Loucy (cell line): ENCODE results near the gene PRRX2.

ENCODE experiments used
- H2AFZ ChIP-seq: fragments of 200-600 bp; sonication (generic); 2 replicates; pipeline ENCODE4 v1.6.0; 2016; ENCODE audit warnings: antibody characterized with exemption, mild to moderate bottlenecking, low read length, moderate library complexity
- H3F3A ChIP-seq: fragments of 200-600 bp; 2 replicates; pipeline ENCODE4 v1.6.0; 2016; ENCODE audit warnings: antibody characterized with exemption, low read depth, mild to moderate bottlenecking
- H3K27me3 ChIP-seq: fragments of 200-600 bp; sonication (generic); 2 replicates; pipeline ENCODE4 v1.6.1; 2014; ENCODE audit warnings: low read length, mild to moderate bottlenecking; ENCODE audit not compliant: insufficient read depth, poor library complexity, severe bottlenecking
- H3K36me3 ChIP-seq: fragments of 200-600 bp; sonication (generic); 2 replicates; pipeline ENCODE4 v1.6.1; 2016; ENCODE audit warnings: low read length; ENCODE audit not compliant: insufficient read depth
- H3K4me1 ChIP-seq: fragments of 200-600 bp; sonication (generic); 2 replicates; pipeline ENCODE4 v1.5.1; 2014; ENCODE audit warnings: low read length, mild to moderate bottlenecking; ENCODE audit not compliant: insufficient read depth, poor library complexity, severe bottlenecking
- H3K4me2 ChIP-seq: fragments of 200-600 bp; sonication (generic); 2 replicates; pipeline ENCODE4 v1.6.0; 2014; ENCODE audit warnings: antibody characterized with exemption, low read length, low read depth, mild to moderate bottlenecking; ENCODE audit not compliant: poor library complexity, severe bottlenecking
- H3K4me3 ChIP-seq: fragments of 200-600 bp; sonication (generic); 2 replicates; pipeline ENCODE4 v1.5.1; 2014; ENCODE audit warnings: low read length, mild to moderate bottlenecking, mixed read lengths; ENCODE audit not compliant: poor library complexity, severe bottlenecking
- H3K79me2 ChIP-seq: fragments of 200-600 bp; sonication (generic); 2 replicates; pipeline ENCODE4 v1.6.1; 2014; ENCODE audit warnings: low read length; ENCODE audit not compliant: insufficient read depth
- H3K9ac ChIP-seq: fragments of 200-600 bp; sonication (generic); 2 replicates; pipeline ENCODE4 v1.6.0; 2014; ENCODE audit warnings: mild to moderate bottlenecking, low read depth, low read length, moderate library complexity; ENCODE audit not compliant: poor library complexity, severe bottlenecking
- H3K9me2 ChIP-seq: fragments of 200-600 bp; sonication (generic); replicated peaks from 2 replicates; pipeline ENCODE4 v1.6.1; 2016; ENCODE audit warnings: low read depth, low read length, mixed read lengths
- H3K9me3 ChIP-seq: fragments of 200-600 bp; sonication (generic); 2 replicates; pipeline ENCODE4 v1.6.1; 2014; ENCODE audit warnings: mild to moderate bottlenecking, antibody characterized with exemption, low read length, low read depth; ENCODE audit not compliant: insufficient read depth
- H4K20me1 ChIP-seq: fragments of 200-600 bp; sonication (generic); 2 replicates; pipeline ENCODE4 v1.6.0; 2014; ENCODE audit warnings: antibody characterized with exemption, low read length, mild to moderate bottlenecking; ENCODE audit not compliant: insufficient read depth, poor library complexity, severe bottlenecking
- CTCF ChIP-seq: fragments of 200-600 bp; sonication (generic); conservative IDR thresholded peaks from 2 replicates; pipeline ENCODE4 v1.5.1; 2014; ENCODE audit warnings: mild to moderate bottlenecking, antibody characterized with exemption, low read length
- EZH2phosphoT487 ChIP-seq: fragments of 200-600 bp; IDR thresholded peaks from 2 replicates; pipeline ENCODE4 v1.6.1; 2018; ENCODE audit warnings: antibody characterized with exemption, mild to moderate bottlenecking, moderate library complexity, borderline replicate concordance

Gene PRRX2

DNA sequence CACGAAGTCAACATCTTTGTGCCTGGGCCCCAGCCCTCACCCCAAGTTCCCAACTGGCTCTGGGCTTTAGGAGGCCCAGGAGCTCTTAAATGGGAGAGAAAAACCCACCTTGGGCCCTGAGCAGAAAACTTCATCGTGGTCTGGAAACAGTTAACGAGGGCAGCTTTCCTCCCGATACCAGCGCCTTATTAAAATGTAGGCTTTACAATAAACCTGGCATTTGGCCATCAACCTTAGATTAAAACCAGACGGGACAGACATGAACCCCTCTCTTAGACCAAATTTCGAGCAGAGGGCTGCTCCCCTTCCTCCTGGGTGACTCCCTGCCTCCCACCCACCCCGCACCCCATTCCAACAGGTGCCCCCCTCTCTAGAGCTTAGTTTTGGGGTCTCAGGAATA, 39.4 kb downstream of the PRRX2 start:
- H3K9me2 ChIP-seq, result no peaks in the 10 kb centered on the region
- no peaks in the 10 kb centered on the region for H3K9me3 ChIP-seq
- H3K4me2 ChIP-seq, result no peak overlapping the region
- H3K4me3 ChIP-seq, result no peak overlapping the region
- H3K4me1 ChIP-seq, result no peaks in the 10 kb centered on the region
- H3K36me3 ChIP-seq, result no peaks in the 10 kb centered on the region
- no peaks in the 10 kb centered on the region for H3K27me3 ChIP-seq
- no peaks in the 10 kb centered on the region for H4K20me1 ChIP-seq
- no peaks in the 10 kb centered on the region for H3F3A ChIP-seq
- no peak overlapping the region for H3K9ac ChIP-seq
- H3K79me2 ChIP-seq, result no peaks in the 10 kb centered on the region
- H2AFZ ChIP-seq, result no peak overlapping the region
- no peak for TF ChIP-seq CTCF
- TF ChIP-seq EZH2phosphoT487, result no peak

GRCh38 chr9:129708793-129709192, 43.3 kb downstream of the PRRX2 start:
- no peaks in the 10 kb centered on the region for H3K79me2 ChIP-seq
- no peak overlapping the region for H3K9ac ChIP-seq
- no peaks in the 10 kb centered on the region for H3F3A ChIP-seq
- H3K9me2 ChIP-seq, result no peaks in the 10 kb centered on the region
- no peak overlapping the region for H3K4me3 ChIP-seq
- no peaks in the 10 kb centered on the region for H3K9me3 ChIP-seq
- TF ChIP-seq CTCF, result no peak
- no peak for TF ChIP-seq EZH2phosphoT487
- H3K36me3 ChIP-seq, result no peaks in the 10 kb centered on the region
- H4K20me1 ChIP-seq, result no peaks in the 10 kb centered on the region
- no peaks in the 10 kb centered on the region for H3K27me3 ChIP-seq
- no peak overlapping the region for H3K4me2 ChIP-seq
- H3K4me1 ChIP-seq, result no peaks in the 10 kb centered on the region
- no peak overlapping the region for H2AFZ ChIP-seq

DNA sequence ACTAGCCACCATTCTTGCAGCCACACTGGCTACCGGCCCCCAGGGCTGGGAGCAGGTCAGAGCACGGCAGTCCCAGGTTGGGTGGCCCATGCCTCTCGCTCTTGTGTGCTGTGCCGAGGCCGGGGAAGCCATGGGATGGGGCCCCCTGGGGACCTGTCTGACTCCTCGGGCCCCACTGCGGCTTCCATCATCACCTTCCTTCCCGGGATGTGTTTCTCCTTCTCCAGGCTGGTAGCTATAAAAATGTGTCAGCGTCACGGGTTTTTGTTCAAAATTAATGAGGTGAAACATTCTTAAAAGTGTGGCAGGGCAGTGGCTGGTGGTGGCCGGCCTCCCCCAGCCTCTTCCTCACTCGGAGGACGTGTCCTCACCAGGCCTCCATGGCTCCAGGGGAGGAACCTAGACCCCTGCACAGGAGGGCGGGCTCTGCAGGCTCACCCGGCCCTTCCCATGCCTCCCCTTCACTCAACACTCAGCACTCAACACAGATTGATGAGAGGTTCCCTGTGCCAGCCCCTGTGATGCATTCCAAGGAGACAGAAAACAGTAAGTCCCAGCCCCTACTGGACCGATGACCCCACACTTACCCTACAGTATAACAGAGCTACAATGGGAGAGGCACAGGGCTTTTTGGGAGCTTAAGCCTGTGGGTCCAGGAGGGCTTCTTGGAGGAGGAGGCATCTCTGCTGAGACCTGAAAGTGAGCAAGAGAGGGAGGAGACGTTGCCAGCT, 44.2 kb downstream of the PRRX2 start:
- H3K9me2 ChIP-seq, result no peaks in the 10 kb centered on the region
- H3K79me2 ChIP-seq, result no peaks in the 10 kb centered on the region
- no peak overlapping the region for H3K4me3 ChIP-seq
- H2AFZ ChIP-seq, result no peak overlapping the region
- H3K9me3 ChIP-seq, result no peaks in the 10 kb centered on the region
- TF ChIP-seq EZH2phosphoT487 (no peak), CTCF (no peak)
- no peaks in the 10 kb centered on the region for H3K4me1 ChIP-seq
- H3F3A ChIP-seq, result no peaks in the 10 kb centered on the region
- H3K27me3 ChIP-seq, result no peaks in the 10 kb centered on the region
- H4K20me1 ChIP-seq, result no peaks in the 10 kb centered on the region
- no peak overlapping the region for H3K9ac ChIP-seq
- H3K4me2 ChIP-seq, result no peak overlapping the region
- H3K36me3 ChIP-seq, result no peaks in the 10 kb centered on the region
